HG02763 (cell line): ENCODE measurements around the gene PRR12.

ENCODE experiments used
- ATAC-seq: cut with Tn5 transposase; IDR thresholded peaks from one replicate; pipeline ENCODE4 v1.9.1; 2021; ENCODE audit warnings: mild to moderate bottlenecking, moderate library complexity; ENCODE audit not compliant: unreplicated experiment

Gene PRR12

GRCh38 chr19:49664171-49665035 is 73.4 kb downstream of the PRR12 start:
- peak; percentile 34 for ATAC-seq

- ATAC-seq = no peak
These were observed 74.0 kb downstream of the PRR12 start for GRCh38 chr19:49665036-49665350.

- peak; percentile 83 for ATAC-seq
These were observed 74.6 kb downstream of the PRR12 start, which contains the start of the genes BCL2L12 and IRF3 for GRCh38 chr19:49665351-49666119. Gene BCL2L12 (plus strand): TSS chr19:49665933. CDS start chr19:49666693, 760 bp downstream. Gene IRF3 (minus strand): TSS chr19:49665857. CDS start chr19:49664838, 1,019 bp downstream.

- ATAC-seq = no peak
These were observed 75.1 kb downstream of the PRR12 start for GRCh38 chr19:49666120-49666444.

- ATAC-seq = no peak
These were observed 76.5 kb downstream of the PRR12 start for GRCh38 chr19:49667473-49667872.

- no peak for ATAC-seq
These were observed 78.5 kb downstream of the PRR12 start for GRCh38 chr19:49669516-49669915.

- ATAC-seq = no peak
These were observed 81.3 kb downstream of the PRR12 start for GRCh38 chr19:49672131-49672919.
